HCT116 (cell line): ENCODE measurements around the gene TCERG1L. TPM values are rescaled to one million over a fixed set of nuclear protein-coding genes. Genes with fewer than 3 reads are reported as not detected.
A peak's percentile ranks its signal among the peaks of the same experiment; 100 is the strongest.

Source experiments
- ATAC-seq: fragments of 200-7000 bp; cut with Tn5 transposase; 2 replicates; pipeline ENCODE4 v1.9.1; 2020; ENCODE audit warnings: mild to moderate bottlenecking, moderate library complexity
- BruUV-seq: library from RNA; stranded (reverse); fragments of 400-500 nt; replicated peaks from 2 replicates; lab custom pipeline; 2021; lab: Mats Ljungman, UMichigan
- CTCF ChIA-PET: fragments of 300-600 bp; sonication (Branson Sonifier 250); formaldehyde crosslinking; loops from one replicate; lab custom pipeline; 2021; ENCODE audit warnings: antibody characterized with exemption; lab: Charles Lee
- POLR2A ChIA-PET: fragments of 300-600, 350-600 bp; sonication (Branson Sonifier 250); formaldehyde crosslinking; loops from one replicate; lab custom pipeline; 2021; ENCODE audit warnings: antibody characterized with exemption; lab: Charles Lee
- RAD21 ChIA-PET, 2 experiments: fragments of 300-600 bp; sonication (Branson Sonifier 250); formaldehyde crosslinking; loops; one replicate each; lab custom pipeline; 2023; ENCODE audit warnings: low total read pairs in 2 of 2; ENCODE audit not compliant: uncharacterized antibody in 2 of 2, unreplicated experiment in 2 of 2, low non-redundant PET in 1 of 2; lab: Charles Lee
- DNase-seq: peaks from one replicate; pipeline ENCODE4 v3.0.0-alpha.2; 2010; ENCODE audit warnings: low read depth, low spot score
- H2AFZ ChIP-seq: fragments of 200-600 bp; shearing (Covaris generic), sonication (generic); 2 replicates; pipeline ENCODE4 v1.6.1; 2017; ENCODE audit warnings: low read depth, mixed run types, mixed read lengths, antibody characterized with exemption, low read length; ENCODE audit not compliant: poor library complexity, severe bottlenecking
- H3K27ac ChIP-seq: 2 replicates; pipeline ENCODE4 v1.5.1; 2012; ENCODE audit warnings: low read depth, low read length
- H3K27me3 ChIP-seq: fragments of 200-600 bp; sonication (generic); 2 replicates; pipeline ENCODE4 v1.6.1; 2016; ENCODE audit warnings: mixed run types, low read length, mixed read lengths; ENCODE audit not compliant: insufficient read depth
- H3K36me3 ChIP-seq, 2 experiments: fragments of 200-500 bp in 1 of 2; fragments of 200-600 bp in 1 of 2; sonication (Bioruptor generic) in 1 of 2; sonication (generic) in 1 of 2; 2 replicates each; pipeline versions ENCODE4 v1.5.1 to v1.6.1; 2014 to 2016; ENCODE audit warnings: low read length in 2 of 2, inconsistent platforms in 1 of 2, mixed read lengths in 1 of 2, mixed run types in 1 of 2; ENCODE audit not compliant: insufficient read depth in 2 of 2, control insufficient read depth in 1 of 2
- H3K4me1 ChIP-seq, 2 experiments: fragments of 200-600 bp in 1 of 2; sonication (generic) in 1 of 2; 2 replicates each; pipeline versions ENCODE4 v1.5.1 to v1.6.1; 2012 to 2017; ENCODE audit warnings: low read length in 2 of 2, inconsistent platforms in 1 of 2, mild to moderate bottlenecking in 1 of 2, mixed read lengths in 1 of 2, mixed run types in 1 of 2, moderate library complexity in 1 of 2; ENCODE audit not compliant: insufficient read depth in 2 of 2, control insufficient read depth in 1 of 2
- H3K4me2 ChIP-seq: fragments of 200-600 bp; sonication (generic); 2 replicates; pipeline ENCODE4 v1.6.1; 2017; ENCODE audit warnings: mixed run types, low read length, mixed read lengths
- H3K4me3 ChIP-seq, 2 experiments: fragments of 200-600 bp in 1 of 2; sonication (generic) in 1 of 2; replicated peaks in 1 of 2; 2 replicates each; pipeline ENCODE4 v1.5.1; 2011 to 2016; ENCODE audit warnings: low read length in 2 of 2, control low read depth in 1 of 2, low read depth in 1 of 2, mild to moderate bottlenecking in 1 of 2, mixed read lengths in 1 of 2, mixed run types in 1 of 2
- H3K79me2 ChIP-seq: fragments of 200-600 bp; sonication (generic); 2 replicates; pipeline ENCODE4 v1.6.1; 2017; ENCODE audit warnings: mild to moderate bottlenecking, mixed run types, low read length, moderate library complexity, mixed read lengths; ENCODE audit not compliant: insufficient read depth
- H3K9ac ChIP-seq: fragments of 200-600 bp; sonication (generic); 2 replicates; pipeline ENCODE4 v1.6.1; 2016; ENCODE audit warnings: low read length, mixed read lengths
- H3K9me2 ChIP-seq: fragments of 200-600 bp; sonication (generic), shearing (Covaris generic); 2 replicates; pipeline ENCODE4 v1.6.1; 2017; ENCODE audit warnings: mixed run types, mild to moderate bottlenecking, moderate library complexity; ENCODE audit not compliant: insufficient read depth
- H3K9me3 ChIP-seq, 2 experiments: fragments of 200-500 bp in 1 of 2; fragments of 200-600 bp in 1 of 2; sonication (Bioruptor generic) in 1 of 2; sonication (generic) in 1 of 2; 2 replicates each; pipeline ENCODE4 v1.6.1; 2014 to 2017; ENCODE audit warnings: low read length in 2 of 2, mixed read lengths in 2 of 2, inconsistent platforms in 1 of 2, low read depth in 1 of 2, mild to moderate bottlenecking in 1 of 2, mixed run types in 1 of 2, moderate library complexity in 1 of 2; ENCODE audit not compliant: control insufficient read depth in 1 of 2, insufficient read depth in 1 of 2
- H4K20me1 ChIP-seq: fragments of 200-600 bp; sonication (generic), shearing (Covaris generic); 2 replicates; pipeline ENCODE4 v1.6.1; 2017; ENCODE audit warnings: mixed run types, mild to moderate bottlenecking, moderate library complexity; ENCODE audit not compliant: insufficient read depth
- CBX3 ChIP-seq: IDR thresholded peaks from 2 replicates; pipeline ENCODE4 v1.6.1; 2012; ENCODE audit warnings: low read depth
- EZH2phosphoT487 ChIP-seq: fragments of 200-600 bp; IDR thresholded peaks from 2 replicates; pipeline ENCODE4 v1.6.1; 2018; ENCODE audit warnings: antibody characterized with exemption, borderline replicate concordance
- FOSL1 ChIP-seq: IDR thresholded peaks from 2 replicates; pipeline ENCODE4 v1.6.1; 2012; ENCODE audit warnings: low read depth
- JUND ChIP-seq: IDR thresholded peaks from 2 replicates; pipeline ENCODE4 v1.6.1; 2012
- POLR2AphosphoS5 ChIP-seq: IDR thresholded peaks from 2 replicates; pipeline ENCODE4 v1.6.1; 2011; ENCODE audit warnings: mild to moderate bottlenecking, low read depth, low read length, moderate library complexity
- SP1 ChIP-seq: IDR thresholded peaks from 2 replicates; pipeline ENCODE4 v1.6.1; 2012; ENCODE audit warnings: low read depth
- ZFX ChIP-seq: fragments of 450-650 bp; IDR thresholded peaks from 2 replicates; pipeline ENCODE4 v1.6.1; 2017
- ZNF274 ChIP-seq: fragments of 200-500 bp; sonication (Bioruptor generic); IDR thresholded peaks from 2 replicates; pipeline ENCODE4 v1.6.1; 2014; ENCODE audit warnings: mild to moderate bottlenecking, low read depth, low read length, inconsistent platforms
- intact Hi-C: fragments of 100-400 bp; cut with micrococcal nuclease; formaldehyde crosslinking; loops from 2 replicates; pipeline ENCODE4 v1.10.0; 2022
- total RNA-seq: library from RNA; stranded (reverse); gene quantifications from one replicate; pipeline ENCODE4 v1.2.1, GENCODE V29; 2021; ENCODE audit not compliant: unreplicated experiment
- TF ChIP-seq, protein P1 (sequence below): IDR thresholded peaks from 2 replicates; pipeline ENCODE4 v1.6.1; 2012
- TF ChIP-seq, protein P2 (sequence below): IDR thresholded peaks from 2 replicates; pipeline ENCODE4 v1.6.1; 2011; ENCODE audit warnings: mild to moderate bottlenecking, low read length, moderate library complexity; ENCODE audit not compliant: insufficient replicate concordance; ENCODE audit errors: extremely low read depth

TCERG1L gene
- total RNA-seq, 1 experiment from 2014 or later, result not detected

GRCh38 chr10:131094527-131095312, 216.8 kb downstream of the TCERG1L start:
- no peaks in the 10 kb centered on the region for H3K27me3 ChIP-seq
- TF ChIP-seq FOSL1 (peak; percentile 36; the same call in 1 of the 2 replicates), SP1 (peak; percentile 59; the same call in 1 of the 2 replicates), JUND (peak; percentile 34; the same call in 1 of the 2 replicates), ZFX (no peak)
- TF ChIP-seq, protein P1, sequence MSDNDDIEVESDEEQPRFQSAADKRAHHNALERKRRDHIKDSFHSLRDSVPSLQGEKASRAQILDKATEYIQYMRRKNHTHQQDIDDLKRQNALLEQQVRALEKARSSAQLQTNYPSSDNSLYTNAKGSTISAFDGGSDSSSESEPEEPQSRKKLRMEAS, result 0 out of 2 replicates have a peak, but pooled peaks have one; percentile 27
- TF ChIP-seq, all 23 proteins: peak for 4
- H3K27ac ChIP-seq, result peak overlapping the region; percentile 77
- peaks cover 11 to 16% of the 10 kb centered on the region in 2 experiments; a peak in 3 of 4 replicates for H3K4me1 ChIP-seq
- ChIA-PET RAD21 (no interaction called here), CTCF (no interaction called here), POLR2A (no interaction called here)
- H2AFZ ChIP-seq, result no peak overlapping the region
- DNase-seq, result peak; percentile 18
- H3K4me3 ChIP-seq, result no peak overlapping the region
- peak overlapping the region; percentile 56 for H3K4me2 ChIP-seq
- no peaks in the 10 kb centered on the region for H3K79me2 ChIP-seq
- no peak overlapping the region for H3K9ac ChIP-seq
- no peaks in the 10 kb centered on the region for H3K36me3 ChIP-seq
- H4K20me1 ChIP-seq, result no peaks in the 10 kb centered on the region
- intact Hi-C loops, result no loop called here
- ATAC-seq, result peak; percentile 90
- H3K9me2 ChIP-seq, result no peaks in the 10 kb centered on the region
- BruUV-seq, result no TSS peak
- no peaks in the 10 kb centered on the region for H3K9me3 ChIP-seq

DNA sequence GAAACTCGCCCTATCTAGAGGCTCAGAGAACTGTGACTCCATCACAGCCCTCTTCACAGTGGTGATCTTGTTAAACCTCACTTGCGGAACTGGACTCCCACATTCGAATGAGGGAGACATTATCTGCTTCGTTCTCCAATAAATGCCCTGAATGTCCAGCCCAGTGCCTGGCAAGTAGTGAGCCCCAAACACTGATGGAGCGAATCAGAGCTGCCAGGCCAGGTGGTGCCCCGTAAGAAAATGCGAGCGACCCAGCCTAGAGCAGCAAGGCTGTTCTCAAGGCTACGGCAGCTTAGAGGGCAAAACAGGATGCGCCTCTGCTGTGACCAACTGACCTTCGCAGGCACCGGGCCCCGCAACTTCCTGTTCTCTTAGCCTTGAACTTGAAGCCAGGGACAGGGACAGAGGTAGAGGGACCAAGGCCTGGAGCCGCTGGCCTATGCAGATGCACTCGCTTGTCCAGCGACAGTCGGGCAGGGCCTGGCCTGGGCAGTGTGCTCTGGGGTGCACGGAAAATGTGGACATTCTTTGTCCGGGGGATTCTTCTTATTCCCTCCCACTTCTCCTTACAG, 217.6 kb downstream of the TCERG1L start:
- no peak for DNase-seq
- no peak for TF ChIP-seq EZH2phosphoT487
- no peak for TF ChIP-seq ZNF274
- TF ChIP-seq, protein P1, result no peak
- no peak for TF ChIP-seq POLR2AphosphoS5
- TF ChIP-seq, protein P2, sequence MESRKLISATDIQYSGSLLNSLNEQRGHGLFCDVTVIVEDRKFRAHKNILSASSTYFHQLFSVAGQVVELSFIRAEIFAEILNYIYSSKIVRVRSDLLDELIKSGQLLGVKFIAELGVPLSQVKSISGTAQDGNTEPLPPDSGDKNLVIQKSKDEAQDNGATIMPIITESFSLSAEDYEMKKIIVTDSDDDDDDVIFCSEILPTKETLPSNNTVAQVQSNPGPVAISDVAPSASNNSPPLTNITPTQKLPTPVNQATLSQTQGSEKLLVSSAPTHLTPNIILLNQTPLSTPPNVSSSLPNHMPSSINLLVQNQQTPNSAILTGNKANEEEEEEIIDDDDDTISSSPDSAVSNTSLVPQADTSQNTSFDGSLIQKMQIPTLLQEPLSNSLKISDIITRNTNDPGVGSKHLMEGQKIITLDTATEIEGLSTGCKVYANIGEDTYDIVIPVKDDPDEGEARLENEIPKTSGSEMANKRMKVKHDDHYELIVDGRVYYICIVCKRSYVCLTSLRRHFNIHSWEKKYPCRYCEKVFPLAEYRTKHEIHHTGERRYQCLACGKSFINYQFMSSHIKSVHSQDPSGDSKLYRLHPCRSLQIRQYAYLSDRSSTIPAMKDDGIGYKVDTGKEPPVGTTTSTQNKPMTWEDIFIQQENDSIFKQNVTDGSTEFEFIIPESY, result no peak
- TF ChIP-seq CBX3, result no peak
- TF ChIP-seq, all 23 proteins: peak for 0
- Histone ChIP-seq H3K9ac (no peak overlapping the region), H3K27ac (peak overlapping the region; percentile 77), H3K27me3 (no peaks in the 10 kb centered on the region), H4K20me1 (no peaks in the 10 kb centered on the region), H3K36me3 (no peaks in the 10 kb centered on the region), H3K79me2 (no peaks in the 10 kb centered on the region), H3K9me3 (no peaks in the 10 kb centered on the region), H3K4me2 (peak overlapping the region; percentile 56; the same call in 1 of the 2 replicates), H2AFZ (no peak overlapping the region), H3K4me3 (no peak overlapping the region), H3K9me2 (no peaks in the 10 kb centered on the region), H3K4me1 (peaks cover 11 to 16% of the 10 kb centered on the region in 2 experiments; a peak in 3 of 4 replicates)
- intact Hi-C loops, result no loop called here
- BruUV-seq, result no TSS peak
- ChIA-PET RAD21 (no interaction called here), CTCF (no interaction called here), POLR2A (no interaction called here)
- no peak for ATAC-seq
